Measurements from ENCODE around the gene GPR78. TPM values are rescaled to one million over a fixed set of nuclear protein-coding genes. Genes with fewer than 3 reads are reported as not detected.

GPR78 gene
- total and polyA plus RNA-seq, 2 of the 4 experiments (the other 2 are of a cell fraction), result under 0.01 to 0.10 TPM

GRCh38 chr4:8536467-8536866 is 43.7 kb upstream of the GPR78 start:
- ChIA-PET CTCF (no interaction called here), POLR2A (ENCODE audit: unreplicated experiment) (no interaction called here)
- H4K91ac ChIP-seq (ENCODE audit: insufficient read depth, low read depth, low read length), result no peak overlapping the region

More at GRCh38 chr4:8536467-8536866, 43.7 kb upstream of the GPR78 start:
- Histone ChIP-seq H3K14ac (replicated peaks; ENCODE audit: low read depth, low read length) (no peak overlapping the region), H3K9ac (ENCODE audit: low read depth, low read length) (no peak overlapping the region), H3K18ac (ENCODE audit: low read depth, low read length) (no peak overlapping the region; the same call in 1 of the 2 replicates), H2BK15ac (ENCODE audit: low read depth, low read length) (no peak overlapping the region), H2AK9ac (replicated peaks; ENCODE audit: low read depth, low read length, poor library complexity) (no peak overlapping the region), H3K23ac (ENCODE audit: low read depth, low read length) (no peak overlapping the region), H2BK5ac (ENCODE audit: low read depth, low read length, poor library complexity, severe bottlenecking) (no peak overlapping the region), H3K27ac (ENCODE audit: insufficient read depth, low read length) (no peak overlapping the region), H3K79me1 (ENCODE audit: low read depth in 1 of 2, low read length in 2 of 2) (no peaks in the 10 kb centered on the region), H3K27me3 (ENCODE audit: control insufficient read depth, insufficient read depth, low read length) (no peaks in the 10 kb centered on the region; the same call in none of the 2 replicates), H2BK20ac (ENCODE audit: low read depth, low read length) (no peak overlapping the region), H3K4me2 (ENCODE audit: low read depth, low read length) (no peak overlapping the region), H3K4ac (ENCODE audit: low read depth, low read length) (no peak overlapping the region), H3K4me1 (ENCODE audit: control insufficient read depth, insufficient read depth, low read length) (peaks cover 8% of the 10 kb centered on the region; the same call in 1 of the 2 replicates), H4K20me1 (ENCODE audit: insufficient read depth, low read length) (no peaks in the 10 kb centered on the region), H4K5ac (ENCODE audit: low read depth, low read length) (no peak overlapping the region; the same call in 1 of the 2 replicates), H2BK120ac (ENCODE audit: low read depth, low read length) (no peak overlapping the region), H2AK5ac (ENCODE audit: low read depth, low read length) (no peak overlapping the region), H3K9me1 (ENCODE audit: insufficient read depth, low read length) (no peaks in the 10 kb centered on the region), H2AFZ (replicated peaks; ENCODE audit: low read length, poor library complexity) (no peak overlapping the region), H3K4me3 (ENCODE audit: insufficient read depth, low read depth, low read length) (no peak overlapping the region), H4K8ac (ENCODE audit: low read depth in 2 of 2, low read length in 2 of 2) (no peak overlapping the region), H3K9me3 (ENCODE audit: control insufficient read depth, insufficient read depth, low read length) (no peaks in the 10 kb centered on the region), H3K36me3 (ENCODE audit: control insufficient read depth, insufficient read depth, low read length) (no peaks in the 10 kb centered on the region), H3K56ac (ENCODE audit: extremely low read depth, insufficient read depth, low read length) (no peak overlapping the region)
- dilution Hi-C loops (cut with HindIII; ENCODE audit: low sequenced_read_pairs, unreplicated experiment), result no loop called here
- in situ Hi-C loops (cut with MboI; ENCODE audit: low sequenced_read_pairs), result no loop called here
- intact Hi-C loops (cut with micrococcal nuclease), result no loop called here
- no peak for TF ChIP-seq CTCF (conservative IDR thresholded peaks at IDR 0.05; ENCODE audit: low read depth, low read length)
- no peak for TF ChIP-seq BHLHE40 (IDR thresholded peaks at IDR 0.05; ENCODE audit: low read depth, low read length)
- no peak for TF ChIP-seq SMC3 (IDR thresholded peaks at IDR 0.05; ENCODE audit: low read depth, low read length)
- no peak for TF ChIP-seq FOS (IDR thresholded peaks at IDR 0.05; ENCODE audit: low read depth, low read length)
- no peak for TF ChIP-seq POLR2A (IDR thresholded peaks at IDR 0.05; ENCODE audit: low read depth, low read length)
- no peak for TF ChIP-seq RCOR1 (IDR thresholded peaks at IDR 0.05; ENCODE audit: insufficient replicate concordance, low read length)
- no peak for TF ChIP-seq MXI1 (IDR thresholded peaks at IDR 0.05; ENCODE audit: borderline replicate concordance, low read depth, low read length)
- no peak for TF ChIP-seq CEBPB (IDR thresholded peaks at IDR 0.05; ENCODE audit: low read depth, low read length)
- TF ChIP-seq NFE2L2 (IDR thresholded peaks at IDR 0.05; ENCODE audit: low read depth, low read length), result no peak
- no peak for TF ChIP-seq USF2 (IDR thresholded peaks at IDR 0.05; ENCODE audit: low read depth, low read length)
- TF ChIP-seq MAFK (IDR thresholded peaks at IDR 0.05; ENCODE audit: low read depth, low read length), result no peak
- TF ChIP-seq RAD21 (IDR thresholded peaks at IDR 0.05; ENCODE audit: low read length), result no peak
- no TSS peak for BruUV-seq (replicated peaks)
- 100% methylated on average over 1 of the region's 7 CpGs; no CpG with 5 or more reads in 1 of the 2 experiments for WGBS, 2 experiments (ENCODE audit: extremely low coverage in 2 of 2, insufficient read length in 1 of 2)
- DNase-seq (no peak), ATAC-seq (ENCODE audit: low read depth) (no peak)

Data from IMR-90 (cell line).